ENCODE data around the gene PDCD1. TPM values are rescaled to one million over a fixed set of nuclear protein-coding genes. Genes with fewer than 3 reads are reported as not detected.

PDCD1 gene
- total and polyA plus RNA-seq, 2 of the 8 experiments (the other 6 are each of a cell fraction or from before 2014, with no cell fraction given): 0.48 to 1.1 TPM

GRCh38 chr2:241894681-241895426, 36.2 kb upstream of the PDCD1 start:
- Histone ChIP-seq H3K56ac (replicated peaks; ENCODE audit: insufficient read length, low read depth, low read length) (no peak overlapping the region), H3K4me2 (ENCODE audit: insufficient read depth in 1 of 2, low read depth in 2 of 2, low read length in 2 of 2) (no peak overlapping the region), H3K4me1 (replicated peaks in 1 of 4; ENCODE audit: control insufficient read depth in 3 of 4, insufficient read depth in 4 of 4, low read length in 3 of 4) (peaks cover 0 to 11% (median 5%) of the 10 kb centered on the region in 4 experiments; a peak in 5 of 7 replicates), H2BK5ac (ENCODE audit: low read depth, low read length) (no peak overlapping the region), H3K18ac (ENCODE audit: extremely low read depth, low read length) (no peak overlapping the region), H3K14ac (ENCODE audit: insufficient read length) (no peak overlapping the region), H3K23ac (ENCODE audit: insufficient read length) (no peak overlapping the region), H3K27ac (ENCODE audit: low read depth, low read length) (no peak overlapping the region), H3K79me1 (ENCODE audit: low read depth, low read length) (peaks cover 5% of the 10 kb centered on the region; the same call in 1 of the 2 replicates), H4K91ac (replicated peaks; ENCODE audit: insufficient read length, low read length) (no peak overlapping the region), H3K4ac (replicated peaks; ENCODE audit: insufficient read length, low read depth, low read length) (no peak overlapping the region), H3K27me3 (replicated peaks in 1 of 4; ENCODE audit: control insufficient read depth in 3 of 4, extremely low read depth in 1 of 4, insufficient read depth in 3 of 4, low read length in 3 of 4) (no peaks in the 10 kb centered on the region), H4K8ac (ENCODE audit: extremely low read depth, insufficient read depth, low read length) (no peak overlapping the region; the same call in 1 of the 2 replicates), H2BK15ac (ENCODE audit: low read length) (no peak overlapping the region), H3K9ac (replicated peaks in 1 of 4; ENCODE audit: extremely low read depth in 1 of 4, low read depth in 3 of 4, low read length in 3 of 4) (no peak overlapping the region), H3K36me3 (ENCODE audit: control insufficient read depth in 2 of 4, insufficient read depth in 4 of 4, low read length in 3 of 4) (no peaks in the 10 kb centered on the region), H2BK12ac (ENCODE audit: low read depth, low read length) (no peak overlapping the region), H3K9me3 (ENCODE audit: insufficient read depth in 2 of 2, low read depth in 1 of 2, low read length in 1 of 2) (no peaks in the 10 kb centered on the region), H2BK20ac (ENCODE audit: low read length) (no peak overlapping the region), H2BK120ac (replicated peaks; ENCODE audit: low read depth, low read length) (no peak overlapping the region), H4K20me1 (replicated peaks in 1 of 2; ENCODE audit: control insufficient read depth in 1 of 2, insufficient read depth in 2 of 2, low read length in 2 of 2) (peaks cover 2% of the 10 kb centered on the region in 2 experiments), H4K5ac (ENCODE audit: insufficient read length, low read depth, low read length) (no peak overlapping the region), H3K79me2 (ENCODE audit: control insufficient read depth in 1 of 2, insufficient read depth in 2 of 2, low read length in 2 of 2) (no peaks in the 10 kb centered on the region), H2AK5ac (ENCODE audit: low read depth, low read length) (no peak overlapping the region), H3K4me3 (ENCODE audit: extremely low read depth in 1 of 4, insufficient read depth in 2 of 4, low read depth in 3 of 4, low read length in 4 of 4) (no peak overlapping the region), H3K23me2 (ENCODE audit: low read depth, low read length) (peaks cover 6% of the 10 kb centered on the region; the same call in 1 of the 2 replicates), H2AFZ (ENCODE audit: low read length) (no peak overlapping the region)
- ChIA-PET CTCF (ENCODE audit: partially characterized antibody) (interaction anchor here (1.1 to 1.3 kb wide), 3 partner anchors 17 to 193 kb away, joined by 3 read pairs; partner anchors contain the start of genes D2HGDH and ING5), POLR2A (ENCODE audit: partially characterized antibody) (no interaction called here)
- 88% methylated on average over 28 of the region's 28 CpGs; no CpG with 5 or more reads in 1 of the 2 experiments for WGBS, 2 experiments (ENCODE audit: extremely low coverage in 1 of 2, insufficient coverage in 1 of 2, insufficient read length in 1 of 2, insufficient replicate concordance in 2 of 2, low coverage in 1 of 2, low lambda C conversion rate in 2 of 2, missing lambda C conversion rate in 1 of 2)
- FAIRE-seq (no peak), DNase-seq (ENCODE audit: low read depth in 1 of 2, low spot score in 2 of 2) (peak in 1 of 2 experiments; percentile 43)
- TF ChIP-seq GTF2F1 (IDR thresholded peaks at IDR 0.05; ENCODE audit: borderline replicate concordance, low read depth, low read length) (no peak), ATF3 (IDR thresholded peaks at IDR 0.05; ENCODE audit: insufficient read depth, low read depth, low read length) (no peak)

Measured in H1 (cell line).